CD14-positive monocyte (primary cell): Measurements from ENCODE around the gene EXD3. TPM values are rescaled to one million over a fixed set of nuclear protein-coding genes. Genes with fewer than 3 reads are reported as not detected.
A peak's percentile ranks its signal among the peaks of the same experiment; 100 is the strongest.

Experiments used
- DNase-seq, 3 donors: peaks; one replicate each; pipeline ENCODE4 v3.0.0-alpha.2; 2011 to 2022
- H2AFZ ChIP-seq: 2 replicates; pipeline ENCODE4 v1.6.0; 2012; ENCODE audit warnings: mild to moderate bottlenecking, low read depth, low read length, inconsistent platforms; ENCODE audit not compliant: insufficient read depth, poor library complexity, severe bottlenecking
- H3K27ac ChIP-seq, 2 donors: 1 replicate in 1 of 2; 2 replicates in 1 of 2; pipeline ENCODE4 v1.5.1; 2012 to 2013; ENCODE audit warnings: low read length in 2 of 2, control low read depth in 1 of 2, inconsistent platforms in 1 of 2, low read depth in 1 of 2, mild to moderate bottlenecking in 1 of 2
- H3K27me3 ChIP-seq, 2 donors: one replicate each; pipeline versions ENCODE4 v1.6.0 to v1.6.1; 2011 to 2013; ENCODE audit warnings: low read length in 2 of 2; ENCODE audit not compliant: control insufficient read depth in 2 of 2, insufficient read depth in 2 of 2
- H3K36me3 ChIP-seq, 2 donors: replicated peaks in 1 of 2; 1 replicate in 1 of 2; 2 replicates in 1 of 2; pipeline versions ENCODE4 v1.5.1 to v1.6.1; 2012 to 2013; ENCODE audit warnings: low read length in 2 of 2, control low read depth in 1 of 2, inconsistent platforms in 1 of 2, mild to moderate bottlenecking in 1 of 2; ENCODE audit not compliant: insufficient read depth in 2 of 2, control insufficient read depth in 1 of 2
- H3K4me1 ChIP-seq, 2 donors: 1 replicate in 1 of 2; 2 replicates in 1 of 2; pipeline versions ENCODE4 v1.5.1 to v1.6.1; 2012 to 2013; ENCODE audit warnings: low read length in 2 of 2, control low read depth in 1 of 2, inconsistent platforms in 1 of 2, mild to moderate bottlenecking in 1 of 2, moderate library complexity in 1 of 2; ENCODE audit not compliant: insufficient read depth in 2 of 2, control insufficient read depth in 1 of 2
- H3K4me2 ChIP-seq: replicated peaks from 2 replicates; pipeline ENCODE3; 2012; ENCODE audit warnings: low read length, moderate library complexity, mild to moderate bottlenecking; ENCODE audit not compliant: poor library complexity, severe bottlenecking; ENCODE audit errors: extremely low read depth
- H3K4me3 ChIP-seq, 3 experiments: fragments of 200-600 bp in 1 of 3; sonication (generic) in 1 of 3; replicated peaks in 1 of 3; 1 replicate in 2 of 3; 2 replicates in 1 of 3; pipeline ENCODE4 v1.5.1; 2011 to 2013; ENCODE audit warnings: low read length in 3 of 3, mild to moderate bottlenecking in 3 of 3, control low read depth in 2 of 3, low read depth in 2 of 3, inconsistent platforms in 1 of 3, moderate library complexity in 1 of 3
- H3K79me2 ChIP-seq: 2 replicates; pipeline ENCODE4 v1.6.0; 2012; ENCODE audit warnings: mild to moderate bottlenecking, control low read depth, inconsistent platforms, low read length, moderate library complexity; ENCODE audit not compliant: insufficient read depth
- H3K9ac ChIP-seq: 2 replicates; pipeline ENCODE4 v1.6.0; 2017; ENCODE audit warnings: low read length, mild to moderate bottlenecking; ENCODE audit not compliant: insufficient read depth, poor library complexity, severe bottlenecking
- H3K9me3 ChIP-seq, 2 donors: replicated peaks in 1 of 2; 1 replicate in 1 of 2; 2 replicates in 1 of 2; pipeline versions ENCODE4 v1.5.1 to v1.6.1; 2012 to 2013; ENCODE audit warnings: low read length in 2 of 2, control low read depth in 1 of 2; ENCODE audit not compliant: control insufficient read depth in 1 of 2, insufficient read depth in 1 of 2
- H4K20me1 ChIP-seq: 2 replicates; pipeline ENCODE4 v1.6.0; 2012; ENCODE audit warnings: mild to moderate bottlenecking, low read length, control low read depth, moderate library complexity; ENCODE audit not compliant: insufficient read depth
- H3K27ac Mint-ChIP-seq, 7 donors: one replicate each; pipeline ENCODE4 v1.8.0; 2020; ENCODE audit warnings: mild to moderate bottlenecking in 7 of 7, mixed read lengths in 7 of 7, moderate library complexity in 6 of 7, inconsistent platforms in 2 of 7
- H3K27me3 Mint-ChIP-seq, 3 donors: one replicate each; pipeline ENCODE4 v1.8.0; 2021 to 2022; ENCODE audit warnings: low read depth in 3 of 3, mild to moderate bottlenecking in 3 of 3, mixed read lengths in 3 of 3, moderate library complexity in 3 of 3, inconsistent platforms in 1 of 3
- H3K36me3 Mint-ChIP-seq, 2 donors: one replicate each; pipeline ENCODE4 v1.8.0; 2020; ENCODE audit warnings: mixed read lengths in 2 of 2, inconsistent platforms in 1 of 2, mild to moderate bottlenecking in 1 of 2
- H3K4me1 Mint-ChIP-seq: one replicate; pipeline ENCODE4 v1.8.0; 2020; ENCODE audit warnings: mild to moderate bottlenecking, mixed read lengths
- H3K4me3 Mint-ChIP-seq, 2 donors: one replicate each; pipeline ENCODE4 v1.8.0; 2020; ENCODE audit warnings: mild to moderate bottlenecking in 2 of 2, mixed read lengths in 2 of 2, moderate library complexity in 1 of 2
- H3K9me3 Mint-ChIP-seq, 7 donors: one replicate each; pipeline ENCODE4 v1.8.0; 2020 to 2022; ENCODE audit warnings: mixed read lengths in 7 of 7, mild to moderate bottlenecking in 6 of 7, moderate library complexity in 6 of 7, inconsistent platforms in 2 of 7
- WGBS: methylation state at CpG from one replicate; pipeline ENCODE4 v1.1.5; 2013; ENCODE audit warnings: missing lambda C conversion rate; ENCODE audit not compliant: insufficient coverage; 5-methylcytosine and 5-hydroxymethylcytosine counted together
- intact Hi-C, 2 donors: fragments of 100-400 bp; cut with micrococcal nuclease; formaldehyde crosslinking; loops; one replicate each; pipeline versions ENCODE4 v1.15.0 to v1.15.1; 2023
- polyA plus RNA-seq, 3 donors: library from polyadenylated mRNA; depleted of rRNA in 1 of 3; unstranded in 2 of 3; stranded (reverse) in 1 of 3; fragments of 300-500 nt in 2 of 3; fragments of >200 nt in 1 of 3; fragmentation: Illumina TruSeq in 2 of 3; gene quantifications; 1 replicate in 2 of 3; 2 replicates in 1 of 3; pipeline ENCODE4 v1.2.3, GENCODE V29; 2012 to 2021
- TF ChIP-seq, protein P1 (sequence below): fragments of 200-600 bp; IDR thresholded peaks from one replicate; pipeline ENCODE4 v1.8.0; 2022; ENCODE audit warnings: antibody characterized with exemption, mild to moderate bottlenecking

EXD3 gene
- polyA plus RNA-seq, 3 donors, result 2.0 to 10.8 (median 3.0) TPM

DNA sequence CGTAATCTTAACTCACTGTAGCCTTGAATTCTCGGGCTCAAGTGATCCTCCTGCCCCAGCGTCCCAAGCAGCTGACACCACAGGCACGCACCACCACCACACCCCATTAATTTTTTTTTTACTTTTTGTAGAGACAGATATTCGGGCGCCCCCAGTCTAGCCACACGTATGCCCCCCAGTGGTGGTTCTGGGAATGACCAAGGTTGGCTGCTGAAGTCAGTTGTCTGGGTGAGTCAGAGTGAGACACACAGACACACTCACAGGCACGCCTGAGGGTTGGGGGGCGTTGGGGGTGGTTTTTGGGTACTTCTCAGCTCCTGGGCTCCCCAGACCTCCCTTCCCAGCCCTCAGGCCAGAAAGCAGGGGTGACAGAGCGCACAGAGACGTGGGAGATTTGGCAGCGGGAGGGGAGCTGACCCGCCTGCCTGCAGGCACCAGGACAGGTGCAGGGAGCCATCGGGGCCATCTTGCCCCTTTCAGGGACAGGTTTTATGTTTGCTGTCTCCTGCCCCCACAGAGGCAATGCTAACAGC lies 22.4 kb upstream of the EXD3 start:
- WGBS, result 45% methylated on average over 6 of the region's 14 CpGs
- peak overlapping the region in 6 of 7 donors; percentile 69 to 91 (median 80) for H3K27ac Mint-ChIP-seq
- H3K4me3 ChIP-seq, result no peak overlapping the region
- peaks cover 0 to 6% (median 3%) of the 10 kb centered on the region in 7 donors for H3K9me3 Mint-ChIP-seq
- H3K9me3 ChIP-seq, result peaks cover 0 to 5% of the 10 kb centered on the region in 2 donors
- H3K4me1 Mint-ChIP-seq, result peaks cover 39% of the 10 kb centered on the region
- H4K20me1 ChIP-seq, result no peaks in the 10 kb centered on the region
- TF ChIP-seq, protein P1, sequence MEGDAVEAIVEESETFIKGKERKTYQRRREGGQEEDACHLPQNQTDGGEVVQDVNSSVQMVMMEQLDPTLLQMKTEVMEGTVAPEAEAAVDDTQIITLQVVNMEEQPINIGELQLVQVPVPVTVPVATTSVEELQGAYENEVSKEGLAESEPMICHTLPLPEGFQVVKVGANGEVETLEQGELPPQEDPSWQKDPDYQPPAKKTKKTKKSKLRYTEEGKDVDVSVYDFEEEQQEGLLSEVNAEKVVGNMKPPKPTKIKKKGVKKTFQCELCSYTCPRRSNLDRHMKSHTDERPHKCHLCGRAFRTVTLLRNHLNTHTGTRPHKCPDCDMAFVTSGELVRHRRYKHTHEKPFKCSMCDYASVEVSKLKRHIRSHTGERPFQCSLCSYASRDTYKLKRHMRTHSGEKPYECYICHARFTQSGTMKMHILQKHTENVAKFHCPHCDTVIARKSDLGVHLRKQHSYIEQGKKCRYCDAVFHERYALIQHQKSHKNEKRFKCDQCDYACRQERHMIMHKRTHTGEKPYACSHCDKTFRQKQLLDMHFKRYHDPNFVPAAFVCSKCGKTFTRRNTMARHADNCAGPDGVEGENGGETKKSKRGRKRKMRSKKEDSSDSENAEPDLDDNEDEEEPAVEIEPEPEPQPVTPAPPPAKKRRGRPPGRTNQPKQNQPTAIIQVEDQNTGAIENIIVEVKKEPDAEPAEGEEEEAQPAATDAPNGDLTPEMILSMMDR, result peak; percentile 80
- no peaks in the 10 kb centered on the region for H3K79me2 ChIP-seq
- H3K36me3 ChIP-seq, result peaks cover 9 to 10% of the 10 kb centered on the region in 2 donors
- H3K36me3 Mint-ChIP-seq, result peaks cover 8 to 16% of the 10 kb centered on the region in 2 donors
- intact Hi-C loops, result loop anchor here (2.0 to 10.0 kb wide), 3 partner anchors 21 to 151 kb away; partner anchors contain the start of genes EXD3 (in 1 of the 2) and NOXA1 (in 1 of the 2)
- peak; percentile 89 to 94 (median 91) for DNase-seq
- H3K4me3 Mint-ChIP-seq, result peak overlapping the region in 1 of 2 donors; percentile 52
- peaks cover 47 to 61% of the 10 kb centered on the region in 2 donors for H3K4me1 ChIP-seq
- H3K27ac ChIP-seq, result no peak overlapping the region
- H3K9ac ChIP-seq, result no peak overlapping the region
- H3K27me3 Mint-ChIP-seq, result peaks cover 11 to 21% (median 18%) of the 10 kb centered on the region in 3 donors
- H3K27me3 ChIP-seq, result peaks cover 5 to 11% of the 10 kb centered on the region in 2 donors
- peak overlapping the region; percentile 8 for H3K4me2 ChIP-seq
- H2AFZ ChIP-seq, result no peak overlapping the region

- H3K9ac ChIP-seq, result no peak overlapping the region
- no peak overlapping the region for H3K4me3 Mint-ChIP-seq
- peaks cover 5 to 11% of the 10 kb centered on the region in 2 donors for H3K27me3 ChIP-seq
- H3K27ac Mint-ChIP-seq, result peak overlapping the region in 4 of 7 donors; percentile 31 to 76 (median 69)
- H4K20me1 ChIP-seq, result no peaks in the 10 kb centered on the region
- H3K4me3 ChIP-seq, result no peak overlapping the region
- peaks cover 4 to 8% of the 10 kb centered on the region in 2 donors for H3K36me3 Mint-ChIP-seq
- H3K9me3 Mint-ChIP-seq, result peaks cover 0 to 6% (median 3%) of the 10 kb centered on the region in 7 donors
- H3K4me1 Mint-ChIP-seq, result peaks cover 36% of the 10 kb centered on the region
- peaks cover 11 to 24% (median 19%) of the 10 kb centered on the region in 3 donors for H3K27me3 Mint-ChIP-seq
- DNase-seq, result no peak
- H3K4me1 ChIP-seq, result peaks cover 36 to 50% of the 10 kb centered on the region in 2 donors
- H3K9me3 ChIP-seq, result peaks cover 0 to 5% of the 10 kb centered on the region in 2 donors
- over 99% methylated on average over 11 of the region's 14 CpGs for WGBS
- H3K36me3 ChIP-seq, result peaks cover 4 to 5% of the 10 kb centered on the region in 2 donors
- H3K4me2 ChIP-seq, result no peak overlapping the region
- H2AFZ ChIP-seq, result no peak overlapping the region
- TF ChIP-seq, protein P1, result no peak
- intact Hi-C loops, result loop anchor here (2.0 to 10.0 kb wide), 3 partner anchors 19 to 149 kb away; partner anchors contain the start of genes EXD3 (in 1 of the 2) and NOXA1 (in 1 of the 2)
- H3K27ac ChIP-seq, result no peak overlapping the region
- no peaks in the 10 kb centered on the region for H3K79me2 ChIP-seq
These were observed 21.3 kb upstream of the EXD3 start for GRCh38 chr9:137444106-137444790.
